Epithelial cell of esophagus (primary cell): ENCODE results near the gene RPL7L1.
A peak's percentile ranks its signal among the peaks of the same experiment; 100 is the strongest.

Source experiments
- DNase-seq: peaks from one replicate; pipeline ENCODE4 v3.0.0; 2010; ENCODE audit warnings: low read depth
- H3K4me3 ChIP-seq: 2 replicates; pipeline ENCODE4 v1.5.1; 2011; ENCODE audit warnings: mild to moderate bottlenecking, low read length, control low read depth
- TF ChIP-seq, protein P1 (sequence below): IDR thresholded peaks from 2 replicates; pipeline ENCODE4 v1.5.1; 2011; ENCODE audit warnings: low read depth, mild to moderate bottlenecking, low read length, control low read depth, inconsistent platforms; ENCODE audit not compliant: insufficient read depth; ENCODE audit errors: missing control alignments

The RPL7L1 gene

DNA sequence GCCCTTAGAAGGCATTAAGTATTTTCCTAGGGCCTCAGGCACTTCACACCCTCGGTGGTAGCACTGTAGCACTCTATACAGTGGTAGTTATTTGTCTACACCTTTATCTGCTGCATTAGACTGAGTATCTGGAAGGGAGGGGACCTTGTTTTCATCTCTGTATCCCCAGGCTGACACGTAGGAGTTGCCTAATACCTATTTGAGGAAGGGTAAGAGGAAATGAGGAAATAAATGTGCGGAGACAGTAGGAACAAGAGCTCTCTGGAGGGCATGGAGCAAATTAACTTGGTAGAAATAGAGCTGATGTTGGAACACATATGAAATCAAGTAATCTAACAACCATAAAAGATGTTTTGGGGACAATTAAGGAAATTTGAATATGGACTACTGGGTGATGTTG is 53.8 kb downstream of the RPL7L1 start:
- TF ChIP-seq, protein P1, sequence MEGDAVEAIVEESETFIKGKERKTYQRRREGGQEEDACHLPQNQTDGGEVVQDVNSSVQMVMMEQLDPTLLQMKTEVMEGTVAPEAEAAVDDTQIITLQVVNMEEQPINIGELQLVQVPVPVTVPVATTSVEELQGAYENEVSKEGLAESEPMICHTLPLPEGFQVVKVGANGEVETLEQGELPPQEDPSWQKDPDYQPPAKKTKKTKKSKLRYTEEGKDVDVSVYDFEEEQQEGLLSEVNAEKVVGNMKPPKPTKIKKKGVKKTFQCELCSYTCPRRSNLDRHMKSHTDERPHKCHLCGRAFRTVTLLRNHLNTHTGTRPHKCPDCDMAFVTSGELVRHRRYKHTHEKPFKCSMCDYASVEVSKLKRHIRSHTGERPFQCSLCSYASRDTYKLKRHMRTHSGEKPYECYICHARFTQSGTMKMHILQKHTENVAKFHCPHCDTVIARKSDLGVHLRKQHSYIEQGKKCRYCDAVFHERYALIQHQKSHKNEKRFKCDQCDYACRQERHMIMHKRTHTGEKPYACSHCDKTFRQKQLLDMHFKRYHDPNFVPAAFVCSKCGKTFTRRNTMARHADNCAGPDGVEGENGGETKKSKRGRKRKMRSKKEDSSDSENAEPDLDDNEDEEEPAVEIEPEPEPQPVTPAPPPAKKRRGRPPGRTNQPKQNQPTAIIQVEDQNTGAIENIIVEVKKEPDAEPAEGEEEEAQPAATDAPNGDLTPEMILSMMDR = no peak
- H3K4me3 ChIP-seq = no peak overlapping the region
- DNase-seq = no peak

GRCh38 chr6:42935322-42935721 is 55.9 kb downstream of the RPL7L1 start:
- TF ChIP-seq, protein P1 = no peak
- H3K4me3 ChIP-seq = no peak overlapping the region
- no peak for DNase-seq

DNA sequence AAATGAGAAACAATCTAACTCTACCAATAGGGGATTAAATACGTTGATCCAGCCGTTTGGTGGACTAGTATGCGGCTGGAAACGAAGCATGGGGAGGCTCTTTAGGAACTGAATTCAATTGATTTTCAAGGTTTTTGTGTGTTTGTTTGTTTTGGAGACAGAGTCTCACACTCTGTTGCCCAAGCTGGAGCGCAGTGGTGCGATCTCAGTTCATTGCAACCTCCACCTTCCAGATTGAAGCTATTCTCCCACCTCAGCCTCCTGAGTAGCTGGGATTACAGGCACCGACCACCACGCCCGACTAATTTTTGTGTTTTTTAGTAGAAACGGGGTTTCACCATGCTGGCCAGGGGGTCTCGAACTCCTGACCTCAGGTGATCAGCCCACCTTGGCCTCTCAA is 57.0 kb downstream of the RPL7L1 start:
- TF ChIP-seq, protein P1 = no peak
- no peak for DNase-seq
- no peak overlapping the region for H3K4me3 ChIP-seq

DNA sequence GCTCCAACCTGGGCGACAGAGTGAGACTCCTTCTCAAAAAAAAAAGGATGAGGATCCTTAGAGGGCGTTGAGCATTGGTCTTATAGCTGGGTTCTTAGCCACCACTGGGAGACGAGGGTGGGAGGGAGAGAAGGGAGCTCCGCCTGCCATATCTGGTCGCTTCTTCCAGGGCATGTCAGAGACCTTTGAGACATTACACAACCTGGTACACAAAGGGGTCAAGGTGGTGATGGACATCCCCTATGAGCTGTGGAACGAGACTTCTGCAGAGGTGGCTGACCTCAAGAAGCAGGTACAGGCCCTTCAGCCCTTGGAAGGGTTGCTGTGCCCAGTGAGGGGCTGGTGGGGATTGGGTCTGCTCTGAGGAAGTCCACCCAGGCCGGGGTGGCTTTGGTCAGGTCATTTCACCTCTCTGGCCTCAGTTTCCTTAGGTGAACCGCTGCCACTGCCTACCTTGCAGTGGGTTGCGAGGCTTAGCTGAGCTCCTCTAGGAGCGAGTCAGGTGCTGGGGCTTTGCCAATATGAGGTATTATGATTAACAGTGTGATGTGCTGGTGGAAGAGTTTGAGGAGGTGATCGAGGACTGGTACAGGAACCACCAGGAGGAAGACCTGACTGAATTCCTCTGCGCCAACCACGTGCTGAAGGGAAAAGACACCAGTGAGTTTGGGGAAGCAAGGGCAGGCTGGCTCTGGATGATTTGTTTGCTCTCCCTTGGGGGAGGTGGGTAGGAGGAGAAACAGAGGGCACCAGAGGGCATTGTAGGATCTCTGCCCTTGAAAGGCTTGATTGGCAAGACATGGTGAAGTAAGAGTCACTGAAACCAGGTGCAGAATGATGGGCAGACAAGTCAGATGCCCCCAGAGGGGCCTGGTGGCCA is 58.4 kb downstream of the RPL7L1 start:
- DNase-seq = peak; percentile 36
- TF ChIP-seq, protein P1 = no peak
- H3K4me3 ChIP-seq = no peak overlapping the region

DNA sequence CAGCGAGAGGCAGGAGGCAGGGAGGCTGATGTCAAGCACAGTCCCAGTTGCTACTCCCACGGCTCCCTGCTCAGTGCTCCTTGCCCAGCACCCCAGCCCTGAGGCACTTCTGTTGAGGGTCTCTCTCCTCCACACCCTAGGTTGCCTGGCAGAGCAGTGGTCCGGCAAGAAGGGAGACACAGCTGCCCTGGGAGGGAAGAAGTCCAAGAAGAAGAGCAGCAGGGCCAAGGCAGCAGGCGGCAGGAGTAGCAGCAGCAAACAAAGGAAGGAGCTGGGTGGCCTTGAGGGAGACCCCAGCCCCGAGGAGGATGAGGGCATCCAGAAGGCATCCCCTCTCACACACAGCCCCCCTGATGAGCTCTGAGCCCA is 59.0 kb downstream of the RPL7L1 start:
- TF ChIP-seq, protein P1 = no peak
- no peak overlapping the region for H3K4me3 ChIP-seq
- DNase-seq = no peak

DNA sequence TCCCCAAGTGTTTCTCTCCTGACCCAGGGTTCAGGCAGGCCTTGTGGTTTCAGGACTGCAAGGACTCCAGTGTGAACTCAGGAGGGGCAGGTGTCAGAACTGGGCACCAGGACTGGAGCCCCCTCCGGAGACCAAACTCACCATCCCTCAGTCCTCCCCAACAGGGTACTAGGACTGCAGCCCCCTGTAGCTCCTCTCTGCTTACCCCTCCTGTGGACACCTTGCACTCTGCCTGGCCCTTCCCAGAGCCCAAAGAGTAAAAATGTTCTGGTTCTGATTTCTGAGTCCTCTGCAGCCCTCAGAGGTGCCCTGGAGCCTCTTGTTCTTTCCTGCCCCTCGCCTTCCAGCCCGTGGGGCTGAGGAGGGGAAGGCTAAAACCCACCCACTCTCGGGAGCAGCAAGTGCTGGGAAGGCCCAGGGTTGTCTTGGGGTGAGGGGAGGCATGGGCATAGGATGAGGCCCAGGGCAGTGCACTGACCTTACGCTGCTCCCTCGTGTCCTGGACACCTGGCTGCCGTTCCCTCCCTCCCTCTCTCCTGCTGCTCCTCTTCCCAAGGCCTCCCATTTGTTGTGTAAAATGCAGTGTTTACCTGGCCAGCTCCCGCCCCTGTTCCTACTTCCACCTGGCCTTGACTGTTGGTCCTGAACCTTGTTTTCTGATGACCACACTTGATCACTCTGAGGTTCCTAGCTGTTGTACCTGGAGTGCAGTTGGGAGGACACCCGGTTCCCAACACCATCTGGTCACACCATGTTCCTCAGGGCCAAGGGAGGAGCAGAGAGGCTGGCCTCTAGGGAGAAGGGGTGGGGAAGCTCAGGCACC is 59.8 kb downstream of the RPL7L1 start:
- no peak for DNase-seq
- H3K4me3 ChIP-seq = no peak overlapping the region
- TF ChIP-seq, protein P1 = no peak
